K562 (cell line): ENCODE data around the gene TSPAN14. TPM values are rescaled to one million over a fixed set of nuclear protein-coding genes. Genes with fewer than 3 reads are reported as not detected.
A peak's percentile ranks its signal among the peaks of the same experiment; 100 is the strongest.

Experiments used
- ATAC-seq: fragments of 200-7000 bp; cut with Tn5 transposase; 3 replicates; pipeline ENCODE4 v1.9.1; 2020; ENCODE audit warnings: moderate library complexity
- BruUV-seq: library from RNA; stranded (reverse); fragments of 400-500 nt; replicated peaks from 2 replicates; lab custom pipeline; 2021; lab: Mats Ljungman, UMichigan
- CTCF ChIA-PET: fragments of 300-600 bp; formaldehyde crosslinking; extraction: SDS; loops from one replicate; lab custom pipeline; 2021; ENCODE audit warnings: low intra/inter-chr PET ratio; lab: Yijun Ruan, JAX
- POLR2A ChIA-PET: fragments of 300-600, 350-650 bp; sonication (Branson Sonifier 250); formaldehyde crosslinking; extraction: SDS; loops from one replicate; lab custom pipeline; 2021; ENCODE audit warnings: antibody characterized with exemption, inconsistent platforms; lab: Yijun Ruan, JAX
- DNase-seq, 4 experiments: peaks; one replicate each; pipeline versions ENCODE4 v3.0.0 to v3.0.0-alpha.2; 2011 to 2018; ENCODE audit warnings: low spot score in 3 of 4, mixed read lengths in 3 of 4; ENCODE audit errors: extremely low read depth in 1 of 4
- FAIRE-seq: peaks from 2 replicates; lab custom pipeline; 2011; peaks lifted over from hg19 to GRCh38; lab: Jason Lieb, UNC
- H2AFZ ChIP-seq: 2 replicates; pipeline ENCODE4 v1.6.0; 2011; ENCODE audit warnings: low read depth, low read length, control low read depth, inconsistent platforms
- H3K27ac ChIP-seq: fragments of 200-600 bp; 3 replicates; pipeline ENCODE4 v1.8.0; 2011; ENCODE audit warnings: low read depth, mild to moderate bottlenecking, control low read depth, inconsistent platforms, low read length, moderate library complexity, mixed read lengths; ENCODE audit errors: extremely low read depth
- H3K27me3 ChIP-seq, 2 experiments: fragments of 300-600 bp in 1 of 2; 2 replicates in 1 of 2; 3 replicates in 1 of 2; pipeline versions ENCODE4 v1.6.0 to v1.8.0; 2011; ENCODE audit warnings: inconsistent platforms in 2 of 2, low read length in 2 of 2, mild to moderate bottlenecking in 1 of 2, mixed read lengths in 1 of 2, moderate library complexity in 1 of 2; ENCODE audit not compliant: control insufficient read depth in 2 of 2, insufficient read depth in 2 of 2
- H3K36me3 ChIP-seq: fragments of 300-600 bp; 3 replicates; pipeline ENCODE4 v1.8.0; 2011; ENCODE audit warnings: mild to moderate bottlenecking, low read length, inconsistent platforms; ENCODE audit not compliant: control insufficient read depth, insufficient read depth
- H3K4me1 ChIP-seq, 2 experiments: fragments of 200-600 bp in 1 of 2; replicated peaks in 1 of 2; 2 replicates in 1 of 2; 3 replicates in 1 of 2; pipeline versions ENCODE4 v1.5.1 to v1.8.0; 2011; ENCODE audit warnings: inconsistent platforms in 2 of 2, low read length in 2 of 2, mild to moderate bottlenecking in 1 of 2, mixed read lengths in 1 of 2, moderate library complexity in 1 of 2; ENCODE audit not compliant: control insufficient read depth in 2 of 2, insufficient read depth in 2 of 2
- H3K4me2 ChIP-seq: 2 replicates; pipeline ENCODE4 v1.6.1; 2011; ENCODE audit warnings: low read length, control low read depth, inconsistent platforms, mixed read lengths; ENCODE audit not compliant: insufficient read depth
- H3K4me3 ChIP-seq: fragments of 200-600 bp; sonication (generic), shearing (Covaris generic); 2 replicates; pipeline ENCODE4 v1.5.1; 2016; ENCODE audit warnings: control low read depth, inconsistent platforms
- H3K79me2 ChIP-seq: fragments of 200-600 bp; 3 replicates; pipeline ENCODE4 v1.8.0; 2011; ENCODE audit warnings: low read length, inconsistent platforms; ENCODE audit not compliant: control insufficient read depth, insufficient read depth
- H3K9ac ChIP-seq, 2 experiments: 2 replicates each; pipeline versions ENCODE4 v1.6.0 to v1.6.1; 2011; ENCODE audit warnings: low read depth in 2 of 2, low read length in 2 of 2, control low read depth in 1 of 2, inconsistent platforms in 1 of 2, mild to moderate bottlenecking in 1 of 2, mixed read lengths in 1 of 2; ENCODE audit not compliant: insufficient read depth in 1 of 2
- H3K9me1 ChIP-seq: one replicate; pipeline ENCODE4 v1.6.0; 2011; ENCODE audit warnings: inconsistent platforms, mild to moderate bottlenecking, low read length, moderate library complexity; ENCODE audit not compliant: control insufficient read depth, insufficient read depth
- H3K9me3 ChIP-seq: replicated peaks from 2 replicates; pipeline ENCODE4 v1.5.1; 2011; ENCODE audit warnings: low read depth, low read length, inconsistent platforms; ENCODE audit not compliant: control insufficient read depth, insufficient read depth
- H4K20me1 ChIP-seq: replicated peaks from 2 replicates; pipeline ENCODE4 v1.6.1; 2011; ENCODE audit warnings: low read length, inconsistent platforms, mixed read lengths; ENCODE audit not compliant: control insufficient read depth, insufficient read depth
- ELK3 ChIP-seq: fragments of 450-650 bp; formaldehyde crosslinking; IDR thresholded peaks from 2 replicates; pipeline ENCODE4 v1.4.0; 2020; ENCODE audit warnings: mild to moderate bottlenecking
- ZFX ChIP-seq: sonication (generic); formaldehyde crosslinking; IDR thresholded peaks from 2 replicates; pipeline ENCODE4 v1.8.0; 2022; ENCODE audit warnings: mild to moderate bottlenecking, missing genetic modification reagents, moderate library complexity
- WGBS: fragments of 100-300 bp; shearing (Covaris generic); methylation state at CpG from one replicate; pipeline ENCODE4 v1.1.6; 2016; ENCODE audit warnings: low coverage, mixed read lengths; ENCODE audit not compliant: insufficient coverage; ENCODE audit errors: missing lambda C conversion rate; 5-methylcytosine and 5-hydroxymethylcytosine counted together
- in situ Hi-C: fragments of 300-500 bp; cut with MboI; formaldehyde crosslinking; loops from 4 replicates; pipeline ENCODE4 v1.15.0; 2018; ENCODE audit warnings: inconsistent platforms, mixed read lengths
- intact Hi-C: fragments of 100-400 bp; cut with micrococcal nuclease; formaldehyde crosslinking; loops from 2 replicates; pipeline ENCODE4 v1.14.2; 2022
- polyA plus RNA-seq, 8 experiments: library from polyadenylated mRNA; depleted of rRNA in 4 of 8; stranded (reverse) in 5 of 8; unstranded in 3 of 8; fragments of >200 nt; fragmentation: Nextera tagmentation in 2 of 8; fragmentation: Illumina TruSeq in 1 of 8; extraction: Ambion mirVana in 2 of 8; extraction: Trizol in 1 of 8; gene quantifications; 2 replicates each; pipeline versions ENCODE4 v1.2.1 to v1.2.3, GENCODE V29; 2011 to 2014; ENCODE audit warnings: inconsistent platforms in 1 of 8, missing spikeins in 1 of 8
- total RNA-seq, 7 experiments: library from RNA; depleted of rRNA in 6 of 7; stranded (reverse); fragments of >200 nt in 6 of 7; fragmentation: Illumina TruSeq in 2 of 7; extraction: Trizol in 2 of 7; gene quantifications; 2 replicates each; pipeline versions ENCODE4 v1.2.1 to v1.2.3, GENCODE V29; 2011 to 2021; ENCODE audit warnings: low replicate concordance in 1 of 7

Gene TSPAN14
- total and polyA plus RNA-seq, 9 of the 15 experiments (the other 6 are each of a cell fraction or from before 2014, with no cell fraction given) = 5.8 to 92.9 (median 23.3) TPM

- in situ Hi-C loops (no loop called here), intact Hi-C loops (no loop called here)
- H3K4me1 ChIP-seq = peaks cover 69 to 93% of the 10 kb centered on the region in 2 experiments
- H3K4me2 ChIP-seq = no peak overlapping the region
- no TSS peak for BruUV-seq
- WGBS = 85% methylated on average over 9 of the region's 10 CpGs
- CTCF ChIA-PET = no interaction called here
- TF ChIP-seq ELK3 = no peak
- 0 out of 2 replicates have a peak, but pooled peaks have one; percentile 2 for TF ChIP-seq ZFX (CRISPR knock-in tag)
- peak overlapping the region; percentile 12 to 83; a peak in 2 of 4 replicates for H3K9ac ChIP-seq
- H3K79me2 ChIP-seq = peaks cover 100% of the 10 kb centered on the region
- no peak for ATAC-seq
- H4K20me1 ChIP-seq = peaks cover 17% of the 10 kb centered on the region
- H3K4me3 ChIP-seq = no peak overlapping the region
- H3K27me3 ChIP-seq = no peaks in the 10 kb centered on the region
- no peaks in the 10 kb centered on the region for H3K9me3 ChIP-seq
- no peak overlapping the region for H2AFZ ChIP-seq
- peak overlapping the region; percentile 54; the same call in 1 of the 3 replicates for H3K27ac ChIP-seq
- POLR2A ChIA-PET = interaction anchor here (1.1 to 2.7 kb wide), 3 partner anchors 9 to 34 kb away, joined by 3 to 9 read pairs (median 4); no protein-coding TSS in a partner anchor
- FAIRE-seq = no peak
- H3K9me1 ChIP-seq = peaks cover 3% of the 10 kb centered on the region
- H3K36me3 ChIP-seq = peaks cover 45% of the 10 kb centered on the region; the same call in 2 of the 3 replicates
- DNase-seq = no peak
These were observed 9.8 kb downstream of the TSPAN14 start for GRCh38 chr10:80463868-80464267.
